ENCODE results near the gene OR10J5. TPM values are rescaled to one million over a fixed set of nuclear protein-coding genes. Genes with fewer than 3 reads are reported as not detected.

OR10J5 gene
- total RNA-seq, 1 donor from 2014 or later = not detected

DNA sequence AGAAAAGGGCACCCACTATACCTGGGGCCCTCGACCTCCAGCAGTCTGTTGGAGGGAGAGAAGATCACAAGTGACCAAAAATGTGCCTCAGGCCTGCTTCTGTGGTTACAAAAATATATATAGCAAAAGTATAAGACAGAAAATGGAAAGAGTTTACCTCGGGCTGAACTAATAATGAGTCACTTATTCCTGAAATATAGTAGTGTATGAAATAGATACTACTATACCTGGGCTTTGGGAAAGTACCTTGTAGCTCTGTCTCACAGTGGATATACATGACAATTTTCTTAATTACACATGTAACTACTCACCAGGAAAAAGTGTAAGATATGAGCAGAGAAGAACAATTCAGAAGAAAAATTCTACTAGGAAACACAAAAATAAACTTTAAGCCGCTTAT, 44.5 kb upstream of the OR10J5 start:
- Histone ChIP-seq H3K9ac (ENCODE audit: low read length) (no peak overlapping the region), H3K4me3 (ENCODE audit: insufficient read depth, low read depth, low read length) (no peak overlapping the region), H3K36me3 (ENCODE audit: insufficient read depth, low read length) (no peaks in the 10 kb centered on the region), H3K4me1 (ENCODE audit: insufficient read depth, low read length) (no peaks in the 10 kb centered on the region), H3K27me3 (ENCODE audit: insufficient read depth, low read length) (no peaks in the 10 kb centered on the region), H3K9me3 (ENCODE audit: insufficient read depth, low read depth, low read length) (no peaks in the 10 kb centered on the region), H3K79me2 (ENCODE audit: insufficient read depth, low read length) (no peaks in the 10 kb centered on the region), H4K20me1 (ENCODE audit: insufficient read depth, low read length) (no peaks in the 10 kb centered on the region), H2AFZ (ENCODE audit: low read depth, low read length) (no peak overlapping the region), H3K4me2 (ENCODE audit: low read length) (no peak overlapping the region), H3K27ac (ENCODE audit: low read depth, low read length) (no peak overlapping the region)
- FAIRE-seq (no peak), DNase-seq (ENCODE audit: low read depth) (no peak)
- Mint-ChIP-seq H3K27ac (ENCODE audit: unreplicated experiment) (no peak overlapping the region), H3K4me1 (ENCODE audit: low read depth, unreplicated experiment) (no peaks in the 10 kb centered on the region), H3K4me3 (ENCODE audit: unreplicated experiment) (no peak overlapping the region), H3K27me3 (ENCODE audit: low read depth, unreplicated experiment) (no peaks in the 10 kb centered on the region), H3K36me3 (ENCODE audit: low read depth, unreplicated experiment) (no peaks in the 10 kb centered on the region), H3K9me3 (ENCODE audit: unreplicated experiment) (peaks cover 1% of the 10 kb centered on the region)
- no peak for TF ChIP-seq EZH2 (IDR thresholded peaks at IDR 0.05; ENCODE audit: insufficient read depth, low read length)
- TF ChIP-seq, protein P1, sequence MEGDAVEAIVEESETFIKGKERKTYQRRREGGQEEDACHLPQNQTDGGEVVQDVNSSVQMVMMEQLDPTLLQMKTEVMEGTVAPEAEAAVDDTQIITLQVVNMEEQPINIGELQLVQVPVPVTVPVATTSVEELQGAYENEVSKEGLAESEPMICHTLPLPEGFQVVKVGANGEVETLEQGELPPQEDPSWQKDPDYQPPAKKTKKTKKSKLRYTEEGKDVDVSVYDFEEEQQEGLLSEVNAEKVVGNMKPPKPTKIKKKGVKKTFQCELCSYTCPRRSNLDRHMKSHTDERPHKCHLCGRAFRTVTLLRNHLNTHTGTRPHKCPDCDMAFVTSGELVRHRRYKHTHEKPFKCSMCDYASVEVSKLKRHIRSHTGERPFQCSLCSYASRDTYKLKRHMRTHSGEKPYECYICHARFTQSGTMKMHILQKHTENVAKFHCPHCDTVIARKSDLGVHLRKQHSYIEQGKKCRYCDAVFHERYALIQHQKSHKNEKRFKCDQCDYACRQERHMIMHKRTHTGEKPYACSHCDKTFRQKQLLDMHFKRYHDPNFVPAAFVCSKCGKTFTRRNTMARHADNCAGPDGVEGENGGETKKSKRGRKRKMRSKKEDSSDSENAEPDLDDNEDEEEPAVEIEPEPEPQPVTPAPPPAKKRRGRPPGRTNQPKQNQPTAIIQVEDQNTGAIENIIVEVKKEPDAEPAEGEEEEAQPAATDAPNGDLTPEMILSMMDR (IDR thresholded peaks at IDR 0.05; ENCODE audit: insufficient read depth, low read depth, low read length) = no peak

DNA sequence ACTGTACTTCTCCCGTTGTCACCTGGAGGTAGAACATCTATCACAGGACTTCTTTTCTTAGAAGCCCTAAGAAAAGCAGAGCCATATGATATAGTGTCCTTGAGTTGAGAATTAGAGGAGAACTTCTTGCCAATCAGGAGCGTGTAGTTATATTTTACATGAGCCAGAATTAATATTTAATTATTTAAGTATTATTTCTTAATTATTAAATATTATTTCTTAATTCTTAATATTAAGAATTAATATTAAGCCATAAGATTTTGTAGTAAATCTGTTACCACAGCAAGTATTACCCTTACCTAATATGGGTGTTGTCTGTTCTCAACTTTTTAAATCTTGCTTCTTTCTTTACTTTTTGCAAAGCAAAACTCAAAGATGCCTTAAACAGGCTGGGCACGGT, 41.6 kb upstream of the OR10J5 start:
- no peak for FAIRE-seq
- TF ChIP-seq EZH2 (IDR thresholded peaks at IDR 0.05; ENCODE audit: insufficient read depth, low read length) = no peak
- TF ChIP-seq, protein P1 (IDR thresholded peaks at IDR 0.05; ENCODE audit: insufficient read depth, low read depth, low read length) = no peak

DNA sequence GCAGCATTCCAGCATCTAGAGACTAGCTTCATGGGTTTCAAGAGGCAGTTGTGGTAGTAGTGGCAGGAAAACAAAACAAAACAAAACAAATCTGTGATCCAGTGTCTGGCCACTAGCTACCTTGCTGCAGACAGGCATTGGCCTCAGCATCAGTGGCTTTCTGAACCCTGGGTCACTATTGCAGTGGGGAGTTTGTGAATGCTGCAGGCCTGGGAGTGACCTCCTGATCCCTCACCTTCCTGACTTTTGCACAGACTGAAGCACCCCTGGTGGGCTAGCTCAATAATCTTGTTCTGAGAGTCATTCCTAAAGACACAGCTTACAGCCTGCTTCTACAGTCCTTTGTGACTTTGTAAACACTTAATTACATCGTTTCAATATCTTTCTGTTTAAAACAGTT, 26.9 kb upstream of the OR10J5 start:
- H3K36me3 Mint-ChIP-seq (ENCODE audit: low read depth, unreplicated experiment) = no peaks in the 10 kb centered on the region
- Histone ChIP-seq H3K36me3 (ENCODE audit: insufficient read depth, low read length) (no peaks in the 10 kb centered on the region), H3K27me3 (ENCODE audit: insufficient read depth, low read length) (no peaks in the 10 kb centered on the region), H3K27ac (ENCODE audit: low read depth, low read length) (no peak overlapping the region), H3K79me2 (ENCODE audit: insufficient read depth, low read length) (no peaks in the 10 kb centered on the region), H3K9me3 (ENCODE audit: insufficient read depth, low read depth, low read length) (no peaks in the 10 kb centered on the region), H4K20me1 (ENCODE audit: insufficient read depth, low read length) (no peaks in the 10 kb centered on the region), H3K9ac (ENCODE audit: low read length) (no peak overlapping the region), H3K4me2 (ENCODE audit: low read length) (no peak overlapping the region), H3K4me1 (ENCODE audit: insufficient read depth, low read length) (no peaks in the 10 kb centered on the region), H2AFZ (ENCODE audit: low read depth, low read length) (no peak overlapping the region), H3K4me3 (ENCODE audit: insufficient read depth, low read depth, low read length) (no peak overlapping the region)
- H3K27me3 Mint-ChIP-seq (ENCODE audit: low read depth, unreplicated experiment) = no peaks in the 10 kb centered on the region
- no peaks in the 10 kb centered on the region for H3K4me1 Mint-ChIP-seq (ENCODE audit: low read depth, unreplicated experiment)
- no peak overlapping the region for H3K27ac Mint-ChIP-seq (ENCODE audit: unreplicated experiment)
- TF ChIP-seq, protein P1 (IDR thresholded peaks at IDR 0.05; ENCODE audit: insufficient read depth, low read depth, low read length) = no peak
- TF ChIP-seq EZH2 (IDR thresholded peaks at IDR 0.05; ENCODE audit: insufficient read depth, low read length) = no peak
- no peak for FAIRE-seq
- DNase-seq (ENCODE audit: low read depth) = no peak
- no peak overlapping the region for H3K4me3 Mint-ChIP-seq (ENCODE audit: unreplicated experiment)
- H3K9me3 Mint-ChIP-seq (ENCODE audit: unreplicated experiment) = no peaks in the 10 kb centered on the region

More for the DNA sequence above, 41.6 kb upstream of the OR10J5 start:
- DNase-seq (ENCODE audit: low read depth) = no peak
- Histone ChIP-seq H3K4me2 (ENCODE audit: low read length) (no peak overlapping the region), H3K27me3 (ENCODE audit: insufficient read depth, low read length) (no peaks in the 10 kb centered on the region), H3K36me3 (ENCODE audit: insufficient read depth, low read length) (no peaks in the 10 kb centered on the region), H3K27ac (ENCODE audit: low read depth, low read length) (no peak overlapping the region), H3K4me1 (ENCODE audit: insufficient read depth, low read length) (no peaks in the 10 kb centered on the region), H3K4me3 (ENCODE audit: insufficient read depth, low read depth, low read length) (no peak overlapping the region), H3K9ac (ENCODE audit: low read length) (no peak overlapping the region), H4K20me1 (ENCODE audit: insufficient read depth, low read length) (no peaks in the 10 kb centered on the region), H2AFZ (ENCODE audit: low read depth, low read length) (no peak overlapping the region), H3K79me2 (ENCODE audit: insufficient read depth, low read length) (no peaks in the 10 kb centered on the region), H3K9me3 (ENCODE audit: insufficient read depth, low read depth, low read length) (no peaks in the 10 kb centered on the region)
- H3K36me3 Mint-ChIP-seq (ENCODE audit: low read depth, unreplicated experiment) = no peaks in the 10 kb centered on the region
- no peak overlapping the region for H3K4me3 Mint-ChIP-seq (ENCODE audit: unreplicated experiment)
- no peak overlapping the region for H3K27ac Mint-ChIP-seq (ENCODE audit: unreplicated experiment)
- no peaks in the 10 kb centered on the region for H3K27me3 Mint-ChIP-seq (ENCODE audit: low read depth, unreplicated experiment)
- no peaks in the 10 kb centered on the region for H3K4me1 Mint-ChIP-seq (ENCODE audit: low read depth, unreplicated experiment)
- H3K9me3 Mint-ChIP-seq (ENCODE audit: unreplicated experiment) = peaks cover 17% of the 10 kb centered on the region
